Measurements from ENCODE around the gene ADCYAP1.

ADCYAP1 gene

DNA sequence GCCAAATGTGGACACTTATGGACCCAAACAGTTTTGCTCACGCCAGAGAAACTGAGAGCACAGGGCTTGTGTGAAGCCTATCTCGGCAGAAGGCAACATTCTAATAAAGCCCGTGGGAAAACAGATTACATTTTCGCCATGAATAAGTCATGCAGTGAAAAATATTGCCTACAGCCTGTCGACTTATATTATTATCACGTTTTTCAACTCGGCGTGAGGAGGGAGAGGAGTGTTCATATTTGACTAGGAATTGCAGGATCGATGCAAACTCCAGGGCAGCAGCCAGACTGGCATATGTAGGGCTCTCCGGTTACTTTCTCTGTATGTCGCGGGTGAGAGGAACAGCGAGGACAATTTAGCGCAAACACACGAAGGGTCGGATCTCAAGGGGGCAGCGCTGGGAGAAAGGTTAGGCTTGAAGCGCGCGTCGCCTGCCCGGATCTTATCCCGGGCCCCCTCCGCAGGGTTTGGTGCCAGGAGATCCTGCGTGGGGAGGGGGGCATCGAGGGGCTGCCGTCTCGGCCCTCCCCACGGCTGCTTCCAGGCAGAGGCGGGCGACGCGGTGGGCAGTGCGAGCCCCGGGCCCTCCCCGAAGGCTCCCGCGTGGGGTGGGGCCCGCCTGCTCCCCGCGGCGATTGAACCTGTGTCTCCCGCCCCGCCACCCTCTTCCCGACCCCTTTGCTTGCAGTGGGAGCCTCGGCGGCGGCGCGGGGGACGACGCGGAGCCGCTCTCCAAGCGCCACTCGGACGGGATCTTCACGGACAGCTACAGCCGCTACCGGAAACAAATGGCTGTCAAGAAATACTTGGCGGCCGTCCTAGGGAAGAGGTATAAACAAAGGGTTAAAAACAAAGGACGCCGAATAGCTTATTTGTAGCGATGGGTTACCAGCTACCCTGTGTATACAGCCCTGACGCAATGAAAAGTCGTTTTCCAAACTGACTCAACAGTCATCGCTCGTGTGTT lies 4.4 kb downstream of the ADCYAP1 start:
- in situ Hi-C loops (cut with MboI; ENCODE audit: low sequenced_read_pairs): no loop called here

DNA sequence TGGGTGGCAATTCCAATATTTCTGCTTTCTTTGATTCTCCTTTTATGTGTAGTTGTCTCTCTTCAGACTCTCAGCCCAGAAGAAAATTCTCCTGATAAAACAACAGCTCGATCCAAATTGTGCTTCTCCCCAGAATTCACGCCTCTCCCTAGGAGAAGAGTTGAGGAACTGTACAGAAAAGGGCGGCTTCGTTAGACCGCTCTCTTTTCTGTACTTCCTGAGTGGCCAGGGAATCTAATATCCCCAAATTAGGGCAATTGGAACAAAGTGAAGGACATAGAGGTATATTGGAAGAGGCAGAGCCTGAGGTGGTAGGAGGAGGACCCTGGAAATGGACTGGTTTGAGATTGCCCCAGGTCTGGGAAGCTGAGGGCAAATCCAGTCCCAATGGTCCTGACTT lies 5.6 kb downstream of the ADCYAP1 start:
- in situ Hi-C loops (cut with MboI; ENCODE audit: low sequenced_read_pairs): no loop called here

DNA sequence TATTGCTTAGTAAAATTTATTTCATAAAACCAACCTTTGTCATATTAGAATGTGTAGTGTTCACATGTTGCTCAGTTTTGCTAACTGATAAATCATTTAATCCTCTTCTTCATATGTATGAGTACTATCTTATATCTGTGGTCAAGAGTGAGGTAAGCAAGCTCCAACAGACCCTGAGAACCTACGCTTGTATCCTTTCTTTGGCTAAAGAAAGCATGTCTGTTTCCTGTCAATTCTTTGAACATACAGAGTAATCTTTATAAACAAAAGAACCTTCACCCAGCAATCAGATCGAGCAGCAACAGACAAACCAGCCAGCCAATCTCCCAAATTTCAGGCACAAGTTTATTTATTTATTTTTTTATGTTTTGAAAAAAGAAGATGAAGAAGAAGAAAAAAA lies 6.4 kb downstream of the ADCYAP1 start:
- in situ Hi-C loops (cut with MboI; ENCODE audit: low sequenced_read_pairs): no loop called here

DNA sequence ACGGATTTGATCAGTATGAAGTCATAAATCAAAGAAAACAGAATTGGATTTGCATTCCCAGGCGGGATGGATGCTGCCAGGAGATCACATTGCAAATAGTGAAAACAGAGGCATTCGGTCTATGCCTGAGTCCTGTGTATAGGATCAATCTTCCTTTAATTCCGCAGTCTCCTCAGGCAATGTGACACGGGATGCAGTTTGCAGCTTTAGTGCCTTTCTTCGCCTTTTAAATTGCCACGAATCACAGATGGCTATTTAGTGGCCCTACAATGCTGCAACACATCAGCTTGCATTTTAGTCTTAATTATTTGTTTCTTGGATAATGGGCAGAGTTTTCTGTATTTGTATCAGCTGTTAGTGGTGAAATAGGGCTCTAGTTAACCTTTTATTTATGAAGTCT lies 6.8 kb downstream of the ADCYAP1 start:
- in situ Hi-C loops (cut with MboI; ENCODE audit: low sequenced_read_pairs): no loop called here

DNA sequence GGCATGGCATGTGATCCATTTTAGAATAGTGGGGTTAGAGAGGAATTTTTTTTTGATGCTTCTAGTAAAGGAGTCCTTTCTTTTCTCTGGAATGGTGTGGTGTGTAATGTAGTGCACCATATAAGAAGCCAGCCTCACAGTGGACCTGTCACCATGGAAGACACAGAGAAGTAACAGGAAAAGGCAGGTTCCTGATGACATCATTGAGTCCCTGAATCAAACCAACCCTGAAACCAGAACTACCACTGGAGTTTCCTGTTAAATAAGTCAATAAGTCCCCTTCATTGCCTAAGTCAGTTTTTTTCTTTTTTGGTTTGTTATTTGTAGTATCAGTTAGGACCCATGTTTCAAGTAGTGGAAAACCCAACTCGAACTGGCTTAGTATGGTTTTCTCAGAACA lies 11.9 kb downstream of the ADCYAP1 start:
- in situ Hi-C loops (cut with MboI; ENCODE audit: low sequenced_read_pairs): no loop called here

DNA sequence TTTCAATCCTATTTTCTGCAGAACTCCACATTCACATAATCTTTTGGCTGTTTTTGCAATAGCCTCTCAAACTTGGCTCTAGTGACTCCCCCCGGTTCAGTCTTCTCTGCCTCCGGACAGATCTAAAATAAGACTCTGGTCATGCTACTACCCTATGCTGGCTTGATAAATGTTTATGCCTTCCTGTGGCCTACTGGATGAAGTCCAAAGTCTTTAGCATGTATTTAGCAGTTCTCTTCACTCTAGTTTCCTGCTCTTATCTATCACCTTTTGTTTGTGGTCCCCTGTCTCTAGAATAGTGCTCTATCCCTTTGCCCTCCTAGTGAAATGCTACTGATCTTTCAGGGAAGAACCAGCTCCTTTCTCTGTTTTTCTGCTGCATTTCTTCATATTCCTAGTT lies 14.4 kb downstream of the ADCYAP1 start:
- in situ Hi-C loops (cut with MboI; ENCODE audit: low sequenced_read_pairs): no loop called here

DNA sequence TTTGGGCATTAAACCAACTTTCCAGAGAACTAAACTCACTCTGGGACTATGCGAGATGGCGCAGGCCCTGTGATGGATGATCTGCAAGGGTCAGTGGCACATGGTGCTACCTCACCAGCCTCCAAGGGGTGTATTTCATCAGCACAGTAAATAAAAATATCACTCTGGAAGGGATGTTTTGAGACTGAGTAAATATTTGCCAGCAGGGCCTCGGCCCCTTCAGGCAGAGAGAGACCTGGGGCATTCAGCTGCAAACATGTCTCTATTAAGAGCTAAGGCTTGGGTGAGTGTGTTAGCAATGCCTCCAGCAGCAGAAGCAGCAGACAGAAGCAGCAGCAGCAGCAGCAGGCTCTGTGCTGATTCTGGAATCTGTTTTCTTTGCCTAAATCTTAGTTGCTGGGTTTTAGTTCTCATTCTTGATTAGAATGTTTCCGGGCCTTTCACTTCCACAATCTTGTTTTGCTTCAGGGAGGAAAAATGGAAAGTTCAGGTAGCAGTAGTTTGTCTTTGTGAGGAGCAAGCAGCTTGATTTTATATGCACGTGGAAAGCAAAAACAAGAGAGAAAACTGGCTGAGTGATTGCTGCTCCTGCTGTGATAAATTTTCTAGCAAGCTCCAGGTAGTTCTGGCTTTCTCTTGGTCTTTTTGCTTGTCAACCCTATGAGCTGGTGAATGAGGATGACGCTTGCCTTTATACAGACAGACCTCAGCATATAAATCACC lies 18.6 kb downstream of the ADCYAP1 start:
- in situ Hi-C loops (cut with MboI; ENCODE audit: low sequenced_read_pairs): no loop called here

DNA sequence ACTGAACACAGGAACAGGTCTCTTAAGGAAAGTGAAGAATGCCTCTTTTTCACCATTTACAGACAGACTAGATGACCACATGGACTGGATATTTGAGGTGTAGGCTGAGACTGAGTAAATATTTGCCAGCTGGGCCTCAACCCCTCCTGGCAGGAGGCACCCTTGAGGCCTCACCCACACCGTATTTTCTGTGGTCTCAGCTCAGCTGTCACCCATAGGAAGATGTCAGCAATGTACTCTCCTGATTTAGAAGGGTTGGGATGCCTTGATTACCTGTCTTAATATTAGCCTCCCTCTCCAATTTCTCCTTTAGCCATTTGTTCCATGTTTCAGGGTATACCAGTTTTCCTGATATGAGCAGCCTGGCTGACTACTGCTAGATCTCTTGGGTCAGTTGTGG lies 20.3 kb downstream of the ADCYAP1 start:
- in situ Hi-C loops (cut with MboI; ENCODE audit: low sequenced_read_pairs): no loop called here

DNA sequence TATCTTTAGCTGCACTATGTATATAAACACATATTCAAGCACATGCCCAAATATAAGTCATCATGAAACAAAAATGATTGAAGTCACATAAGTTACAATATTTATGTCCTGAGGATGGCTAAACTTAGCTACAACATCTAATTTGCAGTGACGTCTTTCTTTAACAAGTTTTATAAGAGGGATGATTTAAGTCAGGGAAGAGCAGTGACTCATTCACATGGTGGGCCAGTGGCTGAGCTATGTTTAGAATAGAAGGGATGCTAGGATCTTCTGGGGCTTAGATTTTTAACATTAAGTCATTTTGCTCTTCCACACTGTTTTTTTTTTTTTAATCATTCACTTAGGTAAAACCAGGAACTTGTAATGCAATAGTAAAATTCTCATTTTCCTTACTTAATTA lies 22.3 kb downstream of the ADCYAP1 start:
- in situ Hi-C loops (cut with MboI; ENCODE audit: low sequenced_read_pairs): no loop called here

DNA sequence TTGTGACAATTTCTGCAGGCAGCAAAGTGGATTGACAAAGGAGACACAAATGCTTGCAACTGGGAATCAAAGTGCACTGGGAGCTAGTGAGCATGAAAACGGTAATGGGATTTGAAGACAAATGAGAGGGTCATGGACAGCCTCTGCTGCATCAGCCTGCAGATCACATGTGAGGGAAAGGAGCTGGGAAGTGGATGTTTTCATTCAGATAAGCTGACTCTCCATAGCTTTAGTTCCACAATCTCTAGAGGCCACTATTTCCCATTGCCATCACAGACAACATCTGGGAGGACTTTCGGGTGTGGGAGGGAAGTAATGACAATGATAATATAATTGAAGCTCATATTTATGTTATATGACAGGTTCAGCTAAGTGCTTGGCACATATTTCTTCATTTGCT lies 28.4 kb downstream of the ADCYAP1 start:
- in situ Hi-C loops (cut with MboI; ENCODE audit: low sequenced_read_pairs): no loop called here

DNA sequence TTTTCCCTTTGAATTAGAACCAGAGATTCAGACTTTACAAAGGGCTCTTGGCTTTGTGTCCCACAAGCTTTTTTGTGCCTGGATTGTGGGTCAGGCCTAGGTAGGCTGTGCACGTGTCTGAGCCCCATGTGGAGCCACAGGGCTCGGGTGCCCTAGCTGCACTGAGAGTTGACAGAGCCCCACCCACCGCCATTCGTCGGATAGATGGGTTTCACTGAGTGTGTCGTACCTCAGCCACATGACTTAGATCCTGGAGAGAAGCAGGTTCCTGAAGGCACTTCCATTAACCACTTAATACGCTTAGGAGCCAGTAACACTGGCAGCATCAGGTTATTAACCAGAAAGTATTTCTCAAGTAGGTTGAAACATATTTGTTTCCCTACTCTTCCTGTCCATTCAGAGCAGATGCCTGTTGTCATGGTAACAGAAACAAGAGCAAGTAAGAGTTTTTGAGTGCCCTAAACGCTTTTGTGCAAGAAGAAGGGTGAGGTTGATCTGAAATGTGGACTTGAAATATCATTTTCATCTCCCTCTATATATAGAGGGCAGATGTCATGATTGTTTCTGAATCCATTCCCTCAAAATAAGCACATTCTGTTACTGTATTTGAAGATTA lies 30.0 kb downstream of the ADCYAP1 start:
- in situ Hi-C loops (cut with MboI; ENCODE audit: low sequenced_read_pairs): no loop called here

DNA sequence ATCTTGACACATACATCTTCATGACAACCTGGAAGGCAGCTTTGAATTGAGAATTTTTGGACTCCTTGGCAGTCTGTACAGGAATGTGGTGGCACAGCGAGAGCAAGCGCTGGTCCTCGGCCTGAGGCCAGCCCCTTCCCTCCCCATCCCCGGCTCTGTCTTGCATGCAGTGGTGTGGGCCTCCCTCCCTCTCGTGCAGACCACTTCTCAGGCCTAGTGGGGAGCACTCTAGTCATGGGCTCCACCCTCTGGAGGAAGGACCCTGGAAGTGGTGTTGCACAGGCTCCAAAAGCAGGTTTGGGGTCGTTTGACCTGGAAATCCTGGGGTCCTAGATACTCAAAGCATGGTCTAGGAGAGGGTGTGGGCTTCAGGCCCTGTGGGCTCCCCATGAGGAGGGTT lies 32.3 kb downstream of the ADCYAP1 start:
- in situ Hi-C loops (cut with MboI; ENCODE audit: low sequenced_read_pairs): no loop called here

DNA sequence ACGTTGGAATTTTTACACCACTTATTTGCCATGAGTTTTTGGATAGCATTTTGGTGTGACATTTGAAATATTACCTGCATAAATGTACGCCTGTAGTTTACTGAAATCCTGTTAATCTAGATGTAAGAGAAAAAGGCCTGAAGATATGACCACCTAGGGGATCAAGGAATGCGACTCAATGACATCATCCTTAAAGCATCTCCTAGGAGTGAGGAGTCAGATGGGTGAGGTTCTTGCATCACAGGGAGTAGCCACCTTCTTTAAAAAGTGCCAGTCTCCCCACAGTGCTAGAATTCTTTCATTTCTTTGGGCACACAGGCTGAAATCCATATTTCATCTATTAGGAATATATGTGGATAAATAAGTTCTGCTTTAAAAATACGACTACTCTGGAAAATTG lies 34.5 kb downstream of the ADCYAP1 start:
- in situ Hi-C loops (cut with MboI; ENCODE audit: low sequenced_read_pairs): no loop called here

DNA sequence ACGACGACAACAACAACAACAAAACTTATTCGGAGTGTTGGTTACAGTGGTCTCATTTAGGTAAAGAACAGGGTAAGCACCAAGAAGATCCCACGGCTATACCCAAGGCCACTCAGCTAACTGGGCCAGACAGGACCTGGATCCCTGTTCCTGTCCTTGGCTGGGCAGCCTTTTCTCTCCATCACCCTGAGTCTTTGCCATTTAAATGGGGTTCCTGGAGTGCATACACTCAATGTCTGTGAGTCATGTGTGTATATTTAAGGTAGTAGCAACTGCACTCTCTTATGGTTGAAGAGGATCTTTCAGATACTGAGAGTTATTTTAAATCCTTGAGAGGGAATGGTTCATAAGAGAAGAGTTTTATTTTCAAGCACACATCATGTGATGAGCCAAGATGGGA lies 35.3 kb downstream of the ADCYAP1 start:
- in situ Hi-C loops (cut with MboI; ENCODE audit: low sequenced_read_pairs): no loop called here

DNA sequence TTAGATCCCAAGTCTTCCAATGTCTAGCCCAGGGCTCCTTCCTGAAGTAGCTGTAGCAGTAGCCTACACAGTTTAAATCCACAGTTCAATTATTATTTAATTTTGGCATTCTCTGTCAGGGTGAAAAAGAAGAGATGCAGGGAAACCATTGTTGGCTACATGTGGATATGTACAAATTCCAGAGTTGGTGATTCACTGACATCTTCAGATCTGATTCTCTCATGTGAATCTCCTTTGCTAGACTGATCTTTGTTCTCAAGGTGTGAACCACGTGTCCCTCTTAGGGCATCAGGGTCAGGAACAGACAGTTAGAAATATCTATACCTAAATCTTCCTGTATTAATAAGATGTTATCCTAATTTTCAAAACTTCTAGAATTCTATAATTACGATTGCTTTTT lies 36.7 kb downstream of the ADCYAP1 start:
- in situ Hi-C loops (cut with MboI; ENCODE audit: low sequenced_read_pairs): no loop called here

DNA sequence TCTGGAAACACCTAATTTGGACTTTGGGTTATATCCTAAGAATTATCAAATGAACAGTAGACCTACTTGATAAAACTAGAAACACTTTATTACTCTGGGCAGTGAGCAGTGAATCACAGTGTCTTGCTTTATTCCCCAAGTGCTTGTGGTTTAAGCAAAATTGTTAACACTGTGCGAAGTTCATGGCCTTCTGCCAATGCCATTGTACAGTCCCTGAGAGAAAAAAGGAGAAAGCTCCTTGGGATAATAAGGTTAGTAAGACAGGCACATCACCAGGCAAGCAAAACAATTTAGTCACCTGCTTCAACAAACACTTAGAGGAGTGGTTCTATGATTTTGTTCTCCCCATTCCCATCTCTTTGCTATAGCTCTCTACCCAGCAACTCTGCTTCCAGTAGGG lies 39.8 kb downstream of the ADCYAP1 start:
- in situ Hi-C loops (cut with MboI; ENCODE audit: low sequenced_read_pairs): no loop called here

DNA sequence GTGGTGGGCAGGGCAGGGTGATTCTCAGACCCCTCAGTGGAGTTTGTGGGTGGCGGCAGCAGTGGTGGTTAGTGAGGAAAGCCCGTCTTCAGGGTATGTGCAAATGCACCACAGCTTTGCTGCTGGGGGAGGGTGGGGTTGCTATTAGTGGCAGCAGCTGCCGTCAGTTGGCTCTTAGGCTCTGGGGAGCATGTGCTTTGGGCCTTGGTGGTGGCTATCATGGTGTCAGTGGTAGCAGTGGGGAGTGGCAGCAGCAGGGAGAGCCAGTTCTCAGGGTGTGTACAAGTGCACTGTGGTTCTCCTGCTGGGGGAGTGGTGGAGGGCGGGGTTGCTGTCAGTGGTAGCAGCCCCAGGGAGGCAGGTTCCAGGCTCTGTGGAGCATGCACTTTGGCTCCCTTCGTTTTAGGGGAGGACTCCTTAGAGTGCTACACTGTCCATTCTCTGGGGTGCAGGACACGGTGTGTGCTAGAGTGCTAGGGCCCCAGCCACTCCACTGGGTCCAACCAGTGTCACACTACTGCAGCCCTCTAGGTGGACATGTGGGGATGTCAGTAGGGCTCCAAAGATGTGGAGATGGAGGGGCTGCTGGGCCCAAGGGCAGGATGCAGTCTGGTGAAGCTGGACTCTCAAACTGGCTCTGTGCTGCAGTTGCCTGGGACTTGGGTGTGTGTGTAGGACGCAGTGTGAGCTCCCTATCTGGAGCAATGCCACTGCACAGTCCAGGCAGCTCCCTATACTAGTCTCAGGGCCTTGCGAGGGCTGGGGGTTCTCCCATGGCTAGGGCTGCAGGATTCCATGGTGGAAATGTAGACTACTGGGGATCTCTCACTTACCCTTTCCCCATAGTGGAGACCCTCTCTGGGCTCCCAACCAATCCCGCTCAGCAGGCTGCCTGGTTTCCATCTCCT lies 45.3 kb downstream of the ADCYAP1 start:
- in situ Hi-C loops (cut with MboI; ENCODE audit: low sequenced_read_pairs): no loop called here

DNA sequence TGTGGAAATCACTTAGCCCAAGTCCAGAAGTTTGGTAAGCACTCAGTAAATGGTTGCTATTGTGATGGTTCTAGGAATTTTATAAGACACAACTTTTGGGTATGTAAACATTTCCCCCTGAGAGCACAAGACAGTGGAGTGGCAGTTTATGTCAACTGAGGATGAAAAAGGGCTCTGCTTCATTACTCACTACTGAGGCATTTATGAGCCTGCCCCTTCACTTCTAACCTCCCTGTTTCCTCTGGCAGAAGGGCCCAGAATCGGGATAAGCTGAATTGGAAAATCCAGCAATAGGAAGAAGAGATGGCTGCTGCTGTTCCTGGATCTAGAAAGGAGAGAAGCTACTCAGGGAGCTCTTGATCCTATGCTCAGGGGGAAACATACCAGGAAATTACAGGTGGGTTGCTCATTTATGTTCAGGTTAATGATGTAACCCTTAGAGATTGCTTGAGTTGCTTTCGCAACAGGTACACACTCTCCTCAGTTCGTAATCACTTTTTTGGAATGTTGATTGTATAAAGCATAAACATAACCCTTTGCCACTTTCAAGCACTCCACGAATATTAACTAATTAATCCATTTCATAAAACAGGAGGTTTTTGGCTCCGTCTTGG lies 46.3 kb downstream of the ADCYAP1 start:
- in situ Hi-C loops (cut with MboI; ENCODE audit: low sequenced_read_pairs): no loop called here

DNA sequence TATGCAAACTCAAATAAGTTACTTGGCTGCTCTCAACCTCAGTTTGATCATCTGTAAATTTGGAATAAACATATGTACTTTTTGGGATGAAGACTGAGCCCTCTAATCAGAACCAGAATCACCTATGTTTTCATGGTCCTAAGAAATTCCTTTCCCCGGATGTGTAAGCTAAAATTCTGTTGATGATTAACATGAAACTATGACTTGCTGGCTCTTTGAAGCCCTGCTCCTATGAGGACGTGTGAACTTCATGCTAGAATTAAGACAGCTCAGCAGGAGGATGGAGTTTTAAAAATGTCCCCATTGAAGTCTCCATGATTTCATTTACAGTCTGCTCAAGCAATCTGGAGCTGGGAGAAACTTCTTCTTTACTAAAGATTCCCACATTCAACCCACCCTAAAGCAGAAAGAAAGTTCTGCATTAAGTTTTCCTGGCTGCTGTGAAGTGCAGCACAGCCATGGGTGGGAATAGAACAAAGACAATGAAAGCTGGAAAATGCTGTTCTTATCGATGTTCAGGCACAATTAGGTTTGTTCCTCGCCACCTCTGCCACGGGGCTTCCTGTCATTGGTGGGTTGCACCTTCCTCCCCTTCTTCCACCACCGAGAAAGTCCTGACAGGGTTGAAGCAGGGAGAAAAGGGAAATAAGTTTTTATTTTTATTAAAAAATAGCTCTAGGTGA lies 50.9 kb downstream of the ADCYAP1 start:
- in situ Hi-C loops (cut with MboI; ENCODE audit: low sequenced_read_pairs): no loop called here

DNA sequence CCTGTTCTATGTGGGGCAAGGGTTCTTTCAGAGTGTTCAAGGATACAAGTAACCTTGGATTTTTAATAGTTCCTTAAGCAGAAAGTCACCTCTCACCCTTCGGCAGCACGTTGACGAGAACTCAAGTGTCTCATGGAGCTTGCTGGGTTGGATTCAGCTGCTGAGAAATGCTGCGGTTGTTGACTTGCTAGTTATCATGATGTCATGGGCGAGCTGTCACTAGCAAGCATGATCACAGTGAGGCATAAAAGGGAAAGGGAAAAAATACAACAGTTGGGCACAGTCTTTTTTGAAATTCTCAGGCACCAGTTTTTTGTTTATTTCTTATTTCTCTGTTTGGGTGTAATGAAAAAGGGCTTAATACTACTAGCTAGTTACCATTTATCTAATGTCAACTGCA lies 53.2 kb downstream of the ADCYAP1 start:
- in situ Hi-C loops (cut with MboI; ENCODE audit: low sequenced_read_pairs): no loop called here

Data from HL-60/S4 (cell line).